Erythroblast (primary cell): Measurements from ENCODE around the gene JMJD7.

Experiments used
- GATA1 ChIP-seq: IDR thresholded peaks from 2 replicates; pipeline ENCODE4 v1.6.1; 2011; ENCODE audit warnings: low read depth, mild to moderate bottlenecking, control low read depth, low read length, moderate library complexity
- POLR2A ChIP-seq: IDR thresholded peaks from 2 replicates; pipeline ENCODE4 v1.6.1; 2011; ENCODE audit warnings: mild to moderate bottlenecking, low read length

- TF ChIP-seq POLR2A = no peak
- TF ChIP-seq GATA1 = no peak
Observed at GRCh38 chr15:41847981-41848380, 20.1 kb downstream of the JMJD7 start.
